GM06990 (cell line): Measurements from ENCODE around the gene ZBTB7C.

Source experiments
- DNase-seq: peaks from one replicate; pipeline ENCODE4 v3.0.0-alpha.2; 2011; ENCODE audit not compliant: insufficient read length; ENCODE audit errors: extremely low read depth
- H3K27me3 ChIP-seq: replicated peaks from 2 replicates; pipeline ENCODE4 v1.6.0; 2011; ENCODE audit warnings: low read length; ENCODE audit not compliant: control insufficient read depth, insufficient read depth
- H3K36me3 ChIP-seq: 2 replicates; pipeline ENCODE4 v1.5.1; 2011; ENCODE audit warnings: low read length; ENCODE audit not compliant: control insufficient read depth, insufficient read depth
- H3K4me3 ChIP-seq: replicated peaks from 2 replicates; pipeline ENCODE4 v1.5.1; 2011; ENCODE audit warnings: low read depth, mild to moderate bottlenecking, control low read depth, low read length
- TF ChIP-seq, protein P1 (sequence below): IDR thresholded peaks from 2 replicates; pipeline ENCODE4 v1.5.1; 2011; ENCODE audit warnings: low read length, control low read depth, mild to moderate bottlenecking, inconsistent platforms; ENCODE audit not compliant: insufficient read depth, poor library complexity, severe bottlenecking

The ZBTB7C gene

DNA sequence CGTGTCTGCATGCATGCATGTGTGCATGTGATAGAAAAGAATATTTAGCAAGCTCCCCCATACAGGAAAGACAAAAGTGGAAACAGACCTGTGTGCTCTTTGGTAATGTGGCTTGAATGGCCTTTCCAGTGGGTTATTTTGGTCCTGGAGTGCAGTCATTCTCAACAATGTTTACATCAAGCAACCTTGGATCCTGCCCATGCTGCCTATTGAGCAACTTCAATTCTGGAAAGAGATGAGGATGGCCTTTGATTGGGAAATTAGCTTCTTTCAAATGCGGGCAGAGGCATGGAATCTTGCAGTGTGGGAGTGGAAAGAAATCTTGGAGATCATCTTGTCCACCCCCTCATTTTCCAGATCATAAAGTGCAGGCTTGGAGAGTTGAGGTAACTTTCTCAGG lies 391.5 kb downstream of the ZBTB7C start:
- H3K27me3 ChIP-seq, result no peaks in the 10 kb centered on the region; the same call in none of the 2 replicates
- TF ChIP-seq, protein P1, sequence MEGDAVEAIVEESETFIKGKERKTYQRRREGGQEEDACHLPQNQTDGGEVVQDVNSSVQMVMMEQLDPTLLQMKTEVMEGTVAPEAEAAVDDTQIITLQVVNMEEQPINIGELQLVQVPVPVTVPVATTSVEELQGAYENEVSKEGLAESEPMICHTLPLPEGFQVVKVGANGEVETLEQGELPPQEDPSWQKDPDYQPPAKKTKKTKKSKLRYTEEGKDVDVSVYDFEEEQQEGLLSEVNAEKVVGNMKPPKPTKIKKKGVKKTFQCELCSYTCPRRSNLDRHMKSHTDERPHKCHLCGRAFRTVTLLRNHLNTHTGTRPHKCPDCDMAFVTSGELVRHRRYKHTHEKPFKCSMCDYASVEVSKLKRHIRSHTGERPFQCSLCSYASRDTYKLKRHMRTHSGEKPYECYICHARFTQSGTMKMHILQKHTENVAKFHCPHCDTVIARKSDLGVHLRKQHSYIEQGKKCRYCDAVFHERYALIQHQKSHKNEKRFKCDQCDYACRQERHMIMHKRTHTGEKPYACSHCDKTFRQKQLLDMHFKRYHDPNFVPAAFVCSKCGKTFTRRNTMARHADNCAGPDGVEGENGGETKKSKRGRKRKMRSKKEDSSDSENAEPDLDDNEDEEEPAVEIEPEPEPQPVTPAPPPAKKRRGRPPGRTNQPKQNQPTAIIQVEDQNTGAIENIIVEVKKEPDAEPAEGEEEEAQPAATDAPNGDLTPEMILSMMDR, result no peak
- H3K4me3 ChIP-seq, result no peak overlapping the region
- no peaks in the 10 kb centered on the region for H3K36me3 ChIP-seq
- DNase-seq, result no peak

DNA sequence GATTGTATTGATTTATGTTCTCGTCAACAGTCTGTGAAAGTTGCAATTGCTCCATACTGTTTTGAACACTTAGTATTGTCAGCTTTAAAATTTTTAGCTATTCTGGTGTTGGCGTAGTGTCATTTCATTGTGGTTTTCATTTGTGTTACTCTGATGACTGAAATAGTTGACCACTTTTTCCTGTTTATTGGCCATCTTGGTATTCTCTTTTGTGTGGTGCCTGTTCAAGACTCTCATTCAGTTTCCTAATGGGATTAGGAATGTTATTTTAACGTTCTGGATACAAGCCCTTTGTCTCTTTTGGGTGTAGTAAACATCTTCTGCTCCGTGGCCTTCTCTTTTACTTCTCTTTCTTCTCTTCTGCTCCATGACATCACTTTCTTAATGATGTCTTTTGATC lies 396.0 kb downstream of the ZBTB7C start:
- DNase-seq, result no peak
- Histone ChIP-seq H3K27me3 (no peaks in the 10 kb centered on the region; the same call in 1 of the 2 replicates), H3K36me3 (no peaks in the 10 kb centered on the region), H3K4me3 (no peak overlapping the region)
- TF ChIP-seq, protein P1, result no peak

DNA sequence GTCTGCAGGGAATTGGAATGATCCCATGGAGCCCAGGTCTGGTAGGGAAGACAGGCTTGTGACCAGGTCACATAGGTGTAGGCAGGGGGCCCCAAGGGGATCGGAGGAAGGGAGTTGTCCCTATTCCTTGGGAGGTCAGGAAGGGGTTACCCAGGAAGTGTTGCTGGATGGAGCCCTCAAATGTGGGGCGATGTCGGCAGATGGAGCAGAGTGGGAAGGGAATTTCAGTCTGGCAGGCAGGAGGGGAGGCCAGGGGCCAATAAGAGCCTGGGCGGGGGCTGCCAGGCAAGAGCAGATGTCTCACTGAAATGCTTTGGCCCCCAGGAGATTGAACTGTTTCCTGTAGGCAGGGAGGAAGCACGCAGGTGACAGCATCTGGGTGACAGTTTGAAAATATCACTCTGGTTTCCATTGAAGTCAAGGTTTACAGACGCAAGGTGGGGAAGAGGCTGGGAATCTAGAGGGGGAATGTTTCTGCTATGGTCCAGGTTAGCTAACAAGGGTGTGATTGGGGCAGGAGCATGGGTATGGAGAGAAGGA lies 397.2 kb downstream of the ZBTB7C start:
- TF ChIP-seq, protein P1, result no peak
- no peak overlapping the region for H3K4me3 ChIP-seq

DNA sequence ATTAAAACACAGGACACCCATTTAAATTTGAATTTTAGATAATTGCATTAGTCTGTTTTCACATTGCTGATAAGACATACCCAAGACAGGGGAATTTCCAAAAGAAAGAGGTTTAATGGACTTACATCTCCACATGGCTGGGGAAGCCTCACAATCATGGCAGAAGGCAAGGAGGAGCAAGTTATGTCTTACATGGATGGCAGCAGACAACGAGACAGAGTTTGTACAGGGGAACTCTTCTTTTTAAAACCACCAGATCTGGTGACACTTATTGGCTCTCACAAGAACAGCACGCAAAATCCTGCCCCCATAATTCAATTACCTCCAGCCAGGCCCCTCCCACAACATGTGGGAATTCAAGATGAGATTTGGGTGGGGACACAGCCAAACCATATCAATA lies 398.9 kb downstream of the ZBTB7C start:
- Histone ChIP-seq H3K36me3 (no peaks in the 10 kb centered on the region), H3K27me3 (no peaks in the 10 kb centered on the region), H3K4me3 (no peak overlapping the region)
- no peak for DNase-seq
- TF ChIP-seq, protein P1, result no peak

More for the DNA sequence above, 397.2 kb downstream of the ZBTB7C start:
- no peak for DNase-seq
- H3K36me3 ChIP-seq, result no peaks in the 10 kb centered on the region
- no peaks in the 10 kb centered on the region for H3K27me3 ChIP-seq

DNA sequence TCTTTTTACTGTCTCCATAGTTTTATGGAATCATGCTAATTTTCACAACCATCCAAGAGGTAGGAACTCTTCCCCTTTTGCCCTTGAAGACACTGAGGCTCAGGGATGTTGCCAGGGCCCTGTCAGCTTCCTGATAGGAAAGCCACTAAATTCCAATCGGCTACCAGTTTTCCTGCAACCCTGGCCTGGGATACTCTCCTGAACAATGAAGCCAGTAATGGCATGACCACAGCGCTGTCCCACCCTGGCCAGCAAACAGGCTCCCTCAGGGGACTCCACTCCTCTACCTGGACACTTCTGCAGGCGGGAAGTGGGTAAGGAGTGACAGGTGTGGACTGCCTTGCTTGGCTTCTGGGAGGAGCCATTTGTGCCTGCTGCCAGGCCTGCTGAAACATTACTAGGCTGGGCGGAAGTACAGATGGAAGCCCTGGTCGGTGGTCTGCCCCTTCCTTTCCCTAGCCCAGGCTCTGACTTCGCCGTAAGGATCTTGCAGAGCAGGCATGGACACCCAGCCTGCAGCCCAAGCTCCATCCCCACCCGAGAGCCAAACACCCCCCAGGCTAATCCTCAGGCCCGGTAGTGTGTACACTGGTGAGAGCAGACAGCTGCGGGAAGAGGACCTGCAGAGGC lies 400.0 kb downstream of the ZBTB7C start:
- no peak for DNase-seq
- Histone ChIP-seq H3K4me3 (no peak overlapping the region), H3K36me3 (no peaks in the 10 kb centered on the region), H3K27me3 (no peaks in the 10 kb centered on the region)
- TF ChIP-seq, protein P1, result no peak
